Stomach smooth muscle (tissue), 2 donors: ENCODE results near the gene R3HDM4.

ENCODE experiments used
- H3K27ac ChIP-seq: one replicate; pipeline ENCODE4 v1.7.0; 2013; ENCODE audit warnings: mild to moderate bottlenecking, low read length, inconsistent platforms
- H3K27me3 ChIP-seq, 2 donors: one replicate each; pipeline ENCODE4 v1.7.0; 2013; ENCODE audit warnings: low read length in 2 of 2; ENCODE audit not compliant: insufficient read depth in 2 of 2, control insufficient read depth in 1 of 2
- H3K36me3 ChIP-seq, 2 donors: one replicate each; pipeline ENCODE4 v1.7.0; 2013; ENCODE audit warnings: low read length in 2 of 2; ENCODE audit not compliant: control insufficient read depth in 2 of 2, insufficient read depth in 2 of 2
- H3K4me1 ChIP-seq: one replicate; pipeline ENCODE4 v1.7.0; 2013; ENCODE audit warnings: low read length; ENCODE audit not compliant: control insufficient read depth, insufficient read depth
- H3K4me3 ChIP-seq, 2 donors: one replicate each; pipeline ENCODE4 v1.7.0; 2013; ENCODE audit warnings: low read length in 2 of 2
- H3K9ac ChIP-seq, 2 donors: one replicate each; pipeline ENCODE4 v1.7.0; 2013; ENCODE audit warnings: low read length in 2 of 2, mild to moderate bottlenecking in 1 of 2
- H3K9me3 ChIP-seq, 2 donors: one replicate each; pipeline ENCODE4 v1.7.0; 2013; ENCODE audit warnings: low read length in 2 of 2; ENCODE audit not compliant: control insufficient read depth in 2 of 2
- donor health status: healthy.
- donor health status: Pancreatic carcinoma.

R3HDM4 gene

DNA sequence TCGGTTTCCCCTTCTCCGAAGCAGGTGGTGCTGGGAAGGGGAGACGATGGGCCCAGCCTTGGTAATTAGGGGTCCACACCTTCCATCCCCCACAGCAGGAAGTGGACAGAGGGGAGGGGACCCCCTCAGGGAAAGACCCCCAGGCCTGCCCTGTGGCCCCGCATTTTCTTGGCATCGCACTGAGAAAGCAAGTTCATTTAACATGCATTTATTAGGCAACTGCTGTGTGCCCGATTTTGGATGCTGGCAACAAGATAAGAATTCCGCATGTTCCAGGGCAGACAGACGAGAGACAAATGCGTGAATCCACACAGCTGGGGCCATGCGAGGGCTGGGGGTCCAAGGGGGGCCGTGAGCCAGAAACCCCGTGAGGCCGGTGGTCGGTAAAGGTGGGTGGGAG lies 41.3 kb upstream of the R3HDM4 start:
- Histone ChIP-seq H3K4me3 (no peak overlapping the region), H3K27me3 (no peaks in the 10 kb centered on the region), H3K4me1 (peaks cover 4% of the 10 kb centered on the region), H3K36me3 (no peaks in the 10 kb centered on the region), H3K27ac (no peak overlapping the region), H3K9me3 (no peaks in the 10 kb centered on the region), H3K9ac (no peak overlapping the region)

DNA sequence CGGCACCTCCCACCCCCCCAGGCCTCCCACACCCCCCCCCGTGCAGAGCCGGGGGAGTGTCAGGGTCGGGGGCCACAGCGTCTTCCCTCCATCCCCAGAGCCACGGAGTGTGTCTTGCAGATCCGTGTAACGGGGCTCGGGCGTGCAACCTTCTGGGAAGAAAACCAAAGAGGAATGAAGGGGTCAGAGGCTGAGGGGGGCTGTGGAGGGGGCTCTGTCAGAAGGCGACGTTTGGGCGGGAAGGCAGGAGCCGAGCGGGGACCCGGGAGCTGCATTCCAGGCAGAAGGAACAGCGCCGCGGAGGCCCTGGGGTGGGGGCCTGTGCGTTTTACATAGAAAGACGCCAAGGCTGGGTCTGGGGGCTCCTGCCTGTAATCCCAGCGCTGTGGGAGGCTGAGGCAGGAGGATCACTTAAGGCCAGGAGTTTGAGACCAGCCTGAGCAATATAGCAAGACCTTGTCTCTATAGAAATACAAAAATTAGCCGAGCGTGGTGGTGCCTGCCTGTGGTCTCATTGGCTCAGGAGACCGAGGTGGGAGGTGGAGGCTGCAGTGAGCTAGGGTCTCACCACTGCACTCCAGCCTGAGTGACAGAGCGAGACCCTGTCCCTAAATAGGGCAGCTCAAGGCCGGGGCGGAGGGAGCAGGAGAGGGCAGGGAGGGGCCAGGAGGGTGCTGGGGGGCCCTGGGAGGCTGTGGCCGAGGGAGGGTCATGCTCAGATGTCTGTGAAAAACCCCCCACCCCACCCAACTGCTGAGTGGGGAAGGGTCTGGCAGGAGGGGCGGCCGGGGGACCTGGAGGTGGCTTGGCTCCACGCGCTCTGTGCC lies 40.6 kb upstream of the R3HDM4 start:
- no peak overlapping the region for H3K27ac ChIP-seq
- no peak overlapping the region for H3K4me3 ChIP-seq
- no peaks in the 10 kb centered on the region for H3K36me3 ChIP-seq

DNA sequence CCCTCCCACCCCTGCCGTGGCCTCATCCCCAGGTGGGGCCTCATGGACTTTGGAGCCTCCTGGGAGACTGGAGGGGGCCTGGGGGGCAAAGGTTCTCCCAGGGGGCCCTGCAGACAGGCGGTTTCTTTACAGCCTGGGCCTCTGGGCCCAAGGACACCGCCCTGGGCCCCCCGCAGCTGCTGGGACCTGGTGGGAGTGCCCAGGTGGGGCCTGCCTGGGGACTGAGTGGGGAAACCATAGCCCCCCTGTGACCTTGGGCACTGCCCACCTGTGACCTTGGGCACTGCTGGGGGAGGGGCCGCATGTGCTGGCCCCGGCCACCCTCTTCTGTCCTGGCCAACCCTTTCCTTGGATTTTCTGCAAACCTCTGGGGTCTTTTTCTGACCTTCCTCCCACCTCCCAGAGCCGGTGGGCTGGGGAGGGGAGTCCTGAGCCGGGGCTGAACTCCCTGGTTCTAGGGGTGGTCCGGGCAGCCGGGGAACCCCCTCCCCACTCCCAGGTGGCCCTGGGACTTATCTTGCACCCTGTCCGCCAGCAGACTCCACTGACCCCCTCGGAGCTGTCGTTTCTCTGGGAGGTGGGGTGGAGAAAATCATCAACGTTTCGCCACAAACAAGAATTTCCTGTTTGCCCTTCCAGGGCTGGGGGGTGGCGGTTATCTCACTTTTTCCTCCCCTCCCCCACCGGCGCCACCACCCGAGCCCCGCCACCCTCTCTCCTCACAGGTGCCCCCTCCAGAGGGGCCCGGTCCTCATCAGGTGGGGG lies 39.8 kb upstream of the R3HDM4 start:
- Histone ChIP-seq H3K36me3 (no peaks in the 10 kb centered on the region), H3K4me3 (no peak overlapping the region), H3K27me3 (no peaks in the 10 kb centered on the region), H3K4me1 (peaks cover 4% of the 10 kb centered on the region), H3K9ac (no peak overlapping the region), H3K9me3 (no peaks in the 10 kb centered on the region), H3K27ac (no peak overlapping the region)

More for the DNA sequence above, 40.6 kb upstream of the R3HDM4 start:
- Histone ChIP-seq H3K9ac (no peak overlapping the region), H3K27me3 (no peaks in the 10 kb centered on the region), H3K4me1 (peaks cover 4% of the 10 kb centered on the region), H3K9me3 (no peaks in the 10 kb centered on the region)

DNA sequence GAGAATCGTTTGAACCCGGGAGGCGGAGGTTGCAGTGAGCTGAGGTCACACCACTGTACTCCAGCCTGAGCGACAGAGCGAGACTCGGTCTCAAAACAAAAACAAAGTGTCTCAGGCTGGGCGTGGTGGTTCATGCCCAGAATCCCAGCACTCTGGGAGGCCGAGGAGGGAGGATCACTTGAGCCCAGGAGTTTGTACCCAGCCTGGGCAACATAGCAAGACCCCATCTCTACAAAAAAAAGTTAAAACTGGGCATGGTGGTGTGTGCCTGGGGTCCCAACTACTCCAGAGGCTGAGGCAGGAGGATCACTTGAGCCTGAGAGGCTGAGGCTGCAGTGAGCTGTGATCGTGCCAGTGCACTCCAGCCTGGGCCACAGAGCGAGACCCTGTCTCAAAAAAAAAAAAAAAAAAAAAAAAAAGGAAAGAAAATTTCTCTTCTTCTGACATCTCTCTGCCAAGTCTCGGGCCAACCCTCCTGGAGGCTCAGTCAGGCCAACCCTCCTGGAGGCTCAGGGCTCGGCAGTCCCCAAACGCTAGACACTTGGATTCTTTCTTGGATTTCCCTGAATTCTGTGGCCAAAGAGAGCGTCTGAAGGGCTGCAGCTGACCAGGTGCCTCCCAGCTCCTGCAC lies 39.1 kb upstream of the R3HDM4 start:
- Histone ChIP-seq H3K36me3 (no peaks in the 10 kb centered on the region), H3K27ac (no peak overlapping the region), H3K27me3 (no peaks in the 10 kb centered on the region), H3K9me3 (no peaks in the 10 kb centered on the region), H3K4me1 (peaks cover 4% of the 10 kb centered on the region), H3K9ac (no peak overlapping the region), H3K4me3 (no peak overlapping the region)

DNA sequence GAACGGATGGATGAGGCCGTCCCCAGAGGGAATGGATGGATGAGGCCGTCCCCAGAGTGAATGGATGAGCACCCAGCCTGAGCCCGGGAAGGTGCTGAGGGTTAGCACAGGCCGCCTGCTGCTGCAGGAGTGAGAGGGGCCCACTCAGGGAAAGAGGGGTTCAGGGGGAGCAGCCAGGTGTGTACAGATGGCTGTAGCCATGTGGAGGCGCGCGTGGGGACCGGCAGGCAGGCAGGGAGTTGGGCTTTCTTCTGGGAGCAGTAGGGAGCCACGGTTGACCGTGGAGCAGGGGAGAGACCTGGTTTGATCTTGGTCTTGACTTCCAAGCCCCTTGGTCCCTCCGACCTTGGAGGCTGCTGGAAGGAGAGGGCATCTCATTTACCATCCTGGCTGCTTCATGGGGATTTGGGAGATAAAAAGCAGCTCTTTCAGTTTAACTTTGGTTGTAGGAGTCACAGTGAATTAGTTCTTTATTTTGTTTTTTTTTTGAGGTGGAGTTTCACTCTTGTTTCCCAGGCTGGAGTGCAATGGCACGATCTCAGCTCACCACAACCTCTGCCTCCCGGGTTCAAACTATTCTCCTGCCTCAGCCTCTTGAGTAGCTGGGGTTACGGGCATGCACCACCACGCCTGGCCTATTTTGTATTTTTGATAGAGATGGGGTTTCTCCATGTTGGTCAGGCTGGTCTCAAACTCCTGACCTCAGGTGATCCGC lies 37.5 kb upstream of the R3HDM4 start:
- Histone ChIP-seq H3K9ac (no peak overlapping the region), H3K36me3 (no peaks in the 10 kb centered on the region), H3K9me3 (no peaks in the 10 kb centered on the region), H3K4me3 (no peak overlapping the region), H3K27ac (no peak overlapping the region), H3K4me1 (peaks cover 4% of the 10 kb centered on the region), H3K27me3 (no peaks in the 10 kb centered on the region)

DNA sequence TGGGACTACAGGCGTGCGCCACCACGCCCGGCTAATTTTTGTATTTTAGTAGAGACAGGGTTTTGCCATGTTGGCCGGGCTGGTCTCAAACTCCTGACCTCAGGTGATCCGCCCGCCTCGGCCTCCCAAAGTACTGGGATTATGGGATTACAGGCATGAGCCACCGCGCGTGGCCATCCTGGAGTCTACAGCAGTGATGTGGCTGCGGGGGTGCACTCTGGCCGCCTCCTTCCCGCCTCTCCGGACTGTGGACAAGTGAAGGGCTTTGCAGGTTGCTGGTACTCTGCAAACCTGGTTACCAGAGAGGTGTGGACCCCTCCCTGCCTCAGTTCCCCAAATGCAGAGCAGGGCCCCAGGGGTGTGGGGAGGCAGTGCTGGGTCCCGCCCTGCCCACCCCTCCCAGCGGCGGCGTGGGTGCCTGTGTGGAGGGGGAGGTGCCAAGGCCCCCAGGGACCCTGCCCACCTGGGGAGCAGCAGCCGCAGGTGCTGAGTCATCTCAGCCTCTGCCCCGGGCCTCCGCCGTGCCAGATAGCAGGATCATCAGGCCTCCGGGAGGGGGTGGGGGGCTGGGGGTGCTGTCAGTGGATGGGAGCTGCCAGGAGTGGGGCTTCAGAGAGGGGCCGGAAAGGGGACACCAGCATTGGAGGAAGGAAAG lies 36.0 kb upstream of the R3HDM4 start:
- no peak overlapping the region for H3K9ac ChIP-seq
- H3K36me3 ChIP-seq, result no peaks in the 10 kb centered on the region
- H3K9me3 ChIP-seq, result no peaks in the 10 kb centered on the region
- no peak overlapping the region for H3K4me3 ChIP-seq
- H3K27me3 ChIP-seq, result no peaks in the 10 kb centered on the region
- H3K4me1 ChIP-seq, result peaks cover 4% of the 10 kb centered on the region
- no peak overlapping the region for H3K27ac ChIP-seq

DNA sequence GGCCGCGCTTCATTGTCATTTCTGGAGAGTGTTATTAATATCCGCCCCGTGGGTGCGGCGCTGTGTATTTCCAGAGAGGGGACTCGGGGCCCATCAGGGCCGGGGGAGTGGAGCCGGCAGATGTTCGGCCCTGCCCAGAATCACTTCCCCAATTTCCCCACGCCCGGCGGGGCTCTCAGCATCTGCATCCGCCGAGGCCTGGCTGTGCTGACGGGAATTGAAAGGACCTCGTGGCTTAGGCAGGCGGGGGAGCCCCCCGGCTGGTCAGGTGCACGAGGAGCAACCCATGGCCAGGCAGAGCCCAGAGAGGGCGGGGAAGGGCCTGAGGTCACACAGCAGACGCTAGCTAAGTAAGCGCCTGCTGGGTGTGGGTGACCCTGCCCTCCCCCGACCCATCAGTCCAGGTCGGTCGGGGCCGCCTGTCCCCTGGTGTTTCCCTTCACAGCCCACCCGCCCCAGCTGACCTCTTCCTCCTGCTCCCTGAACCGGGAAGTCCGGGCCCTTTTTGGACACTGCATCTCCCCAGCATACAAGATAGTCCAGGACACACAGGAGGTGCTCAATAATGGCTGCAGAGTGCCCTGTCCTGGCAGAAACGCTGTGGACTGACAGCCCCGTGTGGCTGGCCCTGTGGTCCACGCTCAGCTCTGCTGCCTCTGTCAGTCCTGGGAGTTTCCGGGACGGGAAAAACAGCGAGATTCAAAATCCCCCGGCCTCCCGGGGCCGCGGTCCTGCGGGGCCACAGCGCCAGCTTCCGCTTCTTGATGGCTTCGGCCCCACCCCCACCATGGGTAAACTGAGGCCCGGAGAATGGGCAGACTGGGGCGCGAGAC lies 34.9 kb upstream of the R3HDM4 start:
- Histone ChIP-seq H3K4me1 (peaks cover 2% of the 10 kb centered on the region), H3K27me3 (no peaks in the 10 kb centered on the region), H3K27ac (no peak overlapping the region), H3K9ac (no peak overlapping the region), H3K36me3 (no peaks in the 10 kb centered on the region), H3K9me3 (no peaks in the 10 kb centered on the region), H3K4me3 (no peak overlapping the region)

DNA sequence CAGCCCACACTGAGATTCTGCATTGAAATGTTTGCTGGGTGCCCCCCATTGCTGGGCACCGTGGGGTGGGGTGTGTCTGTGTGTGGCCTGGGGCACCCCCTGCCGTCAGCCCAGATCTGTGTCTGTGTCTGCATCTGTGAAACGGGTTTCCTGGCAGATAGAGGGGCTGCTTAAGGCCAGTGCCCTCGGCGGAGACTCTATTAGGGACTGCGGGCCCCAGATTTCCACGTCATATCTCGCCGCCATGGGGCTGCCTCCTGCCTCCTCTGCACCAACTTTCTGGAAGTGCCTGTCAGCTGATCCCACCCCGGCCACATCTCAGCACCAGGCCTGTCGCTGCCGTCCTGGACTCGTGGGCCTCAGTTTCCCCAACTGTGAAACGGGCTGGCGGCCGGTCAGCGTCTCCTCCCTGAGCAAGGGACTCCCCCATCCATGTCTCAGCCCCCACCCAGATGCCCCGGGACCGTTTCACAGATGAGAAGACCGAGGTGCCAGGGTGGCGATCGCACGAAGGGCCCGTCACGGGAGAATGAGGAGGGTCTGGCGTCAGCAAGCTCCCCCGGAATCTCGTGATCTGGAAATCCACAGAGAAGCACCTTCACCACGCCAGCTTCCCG lies 34.2 kb upstream of the R3HDM4 start:
- Histone ChIP-seq H3K9ac (no peak overlapping the region), H3K27ac (no peak overlapping the region), H3K9me3 (no peaks in the 10 kb centered on the region), H3K4me3 (no peak overlapping the region), H3K4me1 (peaks cover 2% of the 10 kb centered on the region), H3K36me3 (peaks cover 0 to 3% of the 10 kb centered on the region in 2 donors), H3K27me3 (no peaks in the 10 kb centered on the region)

DNA sequence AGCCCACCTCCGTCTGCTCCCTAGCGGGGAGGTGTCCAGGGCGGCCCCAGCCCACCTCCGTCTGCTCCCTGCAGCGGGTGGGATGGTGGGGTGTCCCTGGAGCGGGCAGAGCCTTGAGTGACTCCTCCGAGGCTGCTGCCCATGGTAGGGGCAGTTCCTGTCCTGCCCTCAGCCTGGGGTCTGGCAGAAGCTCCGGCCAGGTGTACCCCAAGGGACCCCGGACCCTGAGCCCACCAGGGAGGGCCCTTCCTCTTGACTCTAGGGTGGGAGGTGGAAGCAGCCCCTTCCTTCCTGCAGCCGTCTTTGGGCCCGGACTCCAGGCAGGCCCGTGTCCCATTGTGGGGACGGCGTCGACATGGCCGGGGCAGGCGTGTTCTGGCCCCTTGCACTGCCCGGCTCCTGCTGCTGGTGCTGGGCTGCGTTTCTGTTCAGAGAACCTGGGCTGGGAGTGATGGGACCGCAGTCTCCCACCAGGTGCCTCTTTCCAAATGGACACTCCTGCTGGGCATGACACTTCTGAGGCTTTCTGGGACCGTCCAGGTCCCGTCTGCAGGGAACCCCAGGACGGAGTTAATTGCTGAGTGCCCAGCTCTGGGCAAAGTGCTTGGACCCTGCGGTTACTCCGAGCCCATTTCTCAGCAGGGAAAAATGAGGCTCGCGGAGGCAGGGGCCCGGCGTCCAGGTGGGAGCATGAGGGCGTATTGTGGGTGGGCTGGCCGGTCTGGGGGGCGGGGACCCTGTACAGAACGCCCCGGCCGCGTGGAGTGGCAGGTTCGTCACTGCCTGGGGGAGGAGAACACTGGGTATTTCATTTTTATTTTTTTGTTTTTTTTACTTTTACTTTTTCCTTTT lies 32.6 kb upstream of the R3HDM4 start:
- Histone ChIP-seq H3K4me1 (peaks cover 14% of the 10 kb centered on the region), H3K4me3 (no peak overlapping the region), H3K27ac (no peak overlapping the region), H3K9ac (no peak overlapping the region), H3K27me3 (no peaks in the 10 kb centered on the region), H3K36me3 (peaks cover 0 to 3% of the 10 kb centered on the region in 2 donors), H3K9me3 (no peaks in the 10 kb centered on the region)
